Smooth muscle cell (in vitro differentiated cells): ENCODE results near the gene CA11. TPM values are rescaled to one million over a fixed set of nuclear protein-coding genes. Genes with fewer than 3 reads are reported as not detected.
"Not testable (repeated sequence)": the region's sequence is repeated elsewhere in the genome, so short reads cannot be mapped to it uniquely, and the experiment has no call there.

Experiments
- DNase-seq: peaks from one replicate; lab custom pipeline; 2025; ENCODE audit not compliant: unreplicated experiment; lab: John Stamatoyannopoulos, UW
- H2AFZ ChIP-seq: fragments of 200-600 bp; sonication (generic); 2 replicates; pipeline ENCODE4 v1.6.0; 2016; ENCODE audit warnings: antibody characterized with exemption, low read depth, mild to moderate bottlenecking
- H3F3A ChIP-seq: fragments of 200-600 bp; sonication (generic); 2 replicates; pipeline ENCODE4 v1.6.0; 2017; ENCODE audit warnings: antibody characterized with exemption, low read depth
- H3K27ac ChIP-seq: fragments of 200-600 bp; sonication (generic); 2 replicates; pipeline ENCODE4 v1.5.1; 2016; ENCODE audit warnings: low read depth, mild to moderate bottlenecking
- H3K27me3 ChIP-seq: fragments of 200-600 bp; sonication (generic); 2 replicates; pipeline ENCODE4 v1.6.1; 2016; ENCODE audit warnings: low read depth, mild to moderate bottlenecking
- H3K36me3 ChIP-seq: fragments of 200-600 bp; sonication (generic); 2 replicates; pipeline ENCODE4 v1.5.1; 2016; ENCODE audit warnings: low read depth
- H3K4me1 ChIP-seq: fragments of 200-600 bp; sonication (generic); 2 replicates; pipeline ENCODE4 v1.5.1; 2016; ENCODE audit warnings: low read depth
- H3K4me2 ChIP-seq: fragments of 200-600 bp; sonication (generic); 2 replicates; pipeline ENCODE4 v1.6.0; 2016; ENCODE audit warnings: mild to moderate bottlenecking
- H3K4me3 ChIP-seq: fragments of 200-600 bp; sonication (generic); 2 replicates; pipeline ENCODE4 v1.5.1; 2016; ENCODE audit warnings: mild to moderate bottlenecking
- H3K79me2 ChIP-seq: fragments of 200-600 bp; sonication (generic); 2 replicates; pipeline ENCODE4 v1.6.0; 2016; ENCODE audit warnings: low read depth, mild to moderate bottlenecking
- H3K9ac ChIP-seq: fragments of 200-600 bp; sonication (generic); 2 replicates; pipeline ENCODE4 v1.6.0; 2016; ENCODE audit warnings: low read depth
- H3K9me3 ChIP-seq: fragments of 200-600 bp; sonication (generic); replicated peaks from 2 replicates; pipeline ENCODE4 v1.5.1; 2016; ENCODE audit warnings: low read depth
- H4K20me1 ChIP-seq: fragments of 200-600 bp; sonication (generic); 2 replicates; pipeline ENCODE4 v1.6.0; 2016; ENCODE audit warnings: low read depth
- WGBS: methylation state at CpG from one replicate; pipeline ENCODE4 v1.1.7; 2016; ENCODE audit warnings: low lambda C conversion rate; 5-methylcytosine and 5-hydroxymethylcytosine counted together
- polyA plus RNA-seq: library from polyadenylated mRNA; unstranded; fragments of >200 nt; fragmentation: Nextera tagmentation; extraction: Ambion mirVana; gene quantifications from 2 replicates; pipeline ENCODE4 v1.2.1, GENCODE V29; 2016
- total RNA-seq: library from RNA; depleted of rRNA; stranded (reverse); fragments of >200 nt; gene quantifications from 2 replicates; pipeline ENCODE4 v1.2.3, GENCODE V29; 2014
- TF ChIP-seq, protein P1 (sequence below): fragments of 200-600 bp; sonication (generic); IDR thresholded peaks from 2 replicates; pipeline ENCODE4 v1.5.1; 2017; ENCODE audit warnings: borderline replicate concordance, mild to moderate bottlenecking, antibody characterized with exemption; ENCODE audit not compliant: insufficient read depth, poor library complexity, severe bottlenecking

CA11 gene
- total RNA-seq (0.09 and 1.7 TPM in 2 replicates), polyA plus RNA-seq (6.9 and 9.5 TPM in 2 replicates)

DNA sequence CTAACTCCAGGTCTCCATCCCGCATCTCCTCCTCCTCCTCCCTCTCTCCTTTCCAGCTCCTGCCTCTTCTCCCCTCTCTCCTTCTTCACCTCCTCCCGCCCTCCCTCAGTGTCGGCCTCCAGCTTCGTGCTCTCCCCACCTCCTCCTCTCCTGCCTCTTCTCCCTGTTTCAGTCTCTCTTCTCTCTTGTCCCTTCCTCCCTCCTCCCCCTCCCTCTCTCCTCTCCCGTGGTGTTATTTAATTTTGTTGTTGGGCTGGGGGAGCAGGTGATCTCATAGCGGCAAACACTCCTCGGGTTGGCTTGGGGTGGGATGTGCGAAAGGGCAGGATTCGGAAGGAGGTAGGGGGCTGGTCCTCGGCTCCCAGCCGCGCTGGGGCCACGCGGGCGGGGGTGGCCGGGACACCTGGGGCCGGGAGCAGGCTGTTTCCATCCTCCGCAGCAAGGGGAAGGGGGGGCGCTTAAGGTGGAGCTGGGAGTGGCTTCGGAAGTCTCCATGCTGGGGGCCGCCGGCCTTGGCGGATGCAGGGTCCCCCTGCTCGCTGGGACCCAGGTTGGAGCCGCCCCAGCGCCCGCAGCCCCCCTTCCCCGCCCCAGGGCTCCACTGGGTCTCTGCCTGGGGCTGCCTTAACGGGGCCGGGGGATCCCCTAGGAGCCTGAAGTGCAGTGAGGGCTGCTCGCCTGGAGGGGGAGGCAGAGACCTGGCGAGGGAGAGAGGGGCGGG is at the start of gene CA11:
CA11 (minus strand) TSS at position 187 of the 721 bp plus-strand sequence. CDS start 555 bp downstream, outside the sequence.
- Histone ChIP-seq H3K27ac (no peak within 1 kb of the TSS), H3K79me2 (no peaks in the 10 kb centered on the region), H4K20me1 (no peaks in the 10 kb centered on the region), H3K4me1 (peaks cover 4% of the 10 kb centered on the region), H3K4me2 (peak within 1 kb of the TSS; percentile 97), H3K9me3 (no peaks in the 10 kb centered on the region), H3F3A (no peaks in the 10 kb centered on the region), H3K36me3 (no peaks in the 10 kb centered on the region), H3K27me3 (no peaks in the 10 kb centered on the region), H2AFZ (peak within 1 kb of the TSS; percentile 96), H3K4me3 (peak within 1 kb of the TSS; percentile 68), H3K9ac (peak within 1 kb of the TSS; percentile 55)
- DNase-seq = peak; percentile 60
- TF ChIP-seq, protein P1, sequence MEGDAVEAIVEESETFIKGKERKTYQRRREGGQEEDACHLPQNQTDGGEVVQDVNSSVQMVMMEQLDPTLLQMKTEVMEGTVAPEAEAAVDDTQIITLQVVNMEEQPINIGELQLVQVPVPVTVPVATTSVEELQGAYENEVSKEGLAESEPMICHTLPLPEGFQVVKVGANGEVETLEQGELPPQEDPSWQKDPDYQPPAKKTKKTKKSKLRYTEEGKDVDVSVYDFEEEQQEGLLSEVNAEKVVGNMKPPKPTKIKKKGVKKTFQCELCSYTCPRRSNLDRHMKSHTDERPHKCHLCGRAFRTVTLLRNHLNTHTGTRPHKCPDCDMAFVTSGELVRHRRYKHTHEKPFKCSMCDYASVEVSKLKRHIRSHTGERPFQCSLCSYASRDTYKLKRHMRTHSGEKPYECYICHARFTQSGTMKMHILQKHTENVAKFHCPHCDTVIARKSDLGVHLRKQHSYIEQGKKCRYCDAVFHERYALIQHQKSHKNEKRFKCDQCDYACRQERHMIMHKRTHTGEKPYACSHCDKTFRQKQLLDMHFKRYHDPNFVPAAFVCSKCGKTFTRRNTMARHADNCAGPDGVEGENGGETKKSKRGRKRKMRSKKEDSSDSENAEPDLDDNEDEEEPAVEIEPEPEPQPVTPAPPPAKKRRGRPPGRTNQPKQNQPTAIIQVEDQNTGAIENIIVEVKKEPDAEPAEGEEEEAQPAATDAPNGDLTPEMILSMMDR = peak; percentile 82
- 1% methylated on average over 15 of the region's 33 CpGs for WGBS

DNA sequence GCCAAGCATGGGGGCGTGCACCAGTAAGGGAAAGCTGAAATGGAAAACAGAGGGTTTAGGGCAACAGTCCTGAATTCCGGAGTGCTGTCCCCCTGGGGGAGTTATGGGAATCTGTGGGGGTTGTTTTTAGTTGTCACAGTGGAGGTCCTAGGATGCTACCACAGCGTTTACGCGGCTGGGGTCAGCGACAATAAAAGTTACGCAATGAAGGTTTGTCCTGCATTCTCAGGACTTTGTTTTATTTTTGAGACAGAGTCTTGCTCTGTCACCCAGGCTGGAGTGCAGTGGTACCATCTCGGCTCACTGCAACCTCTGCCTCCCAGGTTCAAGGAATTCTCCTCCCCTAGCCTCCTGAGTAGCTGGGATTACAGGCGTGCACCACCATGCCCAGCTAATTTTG is 47.6 kb upstream of the CA11 start:
- H3K27ac ChIP-seq, H3K9ac ChIP-seq, H3F3A ChIP-seq, H3K9me3 ChIP-seq, H4K20me1 ChIP-seq, H3K79me2 ChIP-seq, H3K4me3 ChIP-seq, H3K4me2 ChIP-seq, H3K36me3 ChIP-seq, DNase-seq, H2AFZ ChIP-seq: not testable (repeated sequence)
- WGBS = 82% methylated on average over 9 of the region's 9 CpGs
- peaks cover 22% of the 10 kb centered on the region for H3K27me3 ChIP-seq
- peaks cover 10% of the 10 kb centered on the region for H3K4me1 ChIP-seq

DNA sequence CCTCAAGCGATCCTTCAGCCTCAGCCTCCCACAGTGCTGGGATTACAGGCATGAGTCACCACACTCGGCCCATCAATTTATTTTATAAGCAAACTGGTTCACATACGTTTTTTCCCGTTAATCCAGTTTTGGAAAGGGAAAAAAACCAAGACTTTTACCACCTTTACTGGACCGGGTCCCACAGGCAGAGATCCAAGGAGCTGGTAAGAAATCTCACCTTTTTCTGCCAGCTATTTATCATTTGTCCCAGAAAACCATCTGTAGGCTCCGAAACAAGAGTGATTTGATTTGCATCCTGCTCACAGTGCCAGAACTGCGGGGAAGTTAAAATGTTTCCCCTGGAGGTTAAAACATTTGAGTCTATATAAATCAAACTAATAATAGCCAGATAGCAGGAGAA is 43.5 kb upstream of the CA11 start:
- Histone ChIP-seq H2AFZ (no peak overlapping the region), H3F3A (no peaks in the 10 kb centered on the region), H3K79me2 (no peaks in the 10 kb centered on the region), H3K36me3 (no peaks in the 10 kb centered on the region), H3K9ac (no peak overlapping the region), H3K9me3 (no peaks in the 10 kb centered on the region), H3K27ac (no peak overlapping the region), H3K4me2 (no peak overlapping the region), H3K4me3 (no peak overlapping the region), H3K27me3 (no peaks in the 10 kb centered on the region), H3K4me1 (no peaks in the 10 kb centered on the region), H4K20me1 (no peaks in the 10 kb centered on the region)
- no peak for DNase-seq
- WGBS = 83% methylated on average over 7 of the region's 7 CpGs
- TF ChIP-seq, protein P1 = no peak

DNA sequence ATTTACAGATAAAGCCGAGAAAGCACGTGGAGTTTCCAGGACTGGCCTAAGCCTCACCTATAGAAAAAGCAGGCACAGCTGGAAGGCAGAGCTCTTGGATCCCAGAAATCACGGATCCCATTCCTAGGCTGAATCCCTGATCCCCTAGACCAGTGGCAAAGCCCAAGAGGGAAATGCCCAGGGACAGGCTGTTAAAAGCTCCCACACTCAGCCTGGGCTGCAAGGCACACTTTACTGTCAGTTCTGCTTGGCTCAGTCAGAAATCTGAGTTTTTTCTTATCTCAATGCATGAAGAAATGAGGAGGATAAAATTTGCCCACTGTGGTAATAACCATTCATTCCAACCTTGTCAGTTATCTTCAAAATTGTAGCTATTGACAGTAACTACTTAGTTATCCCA is 41.8 kb upstream of the CA11 start:
- no peak overlapping the region for H3K27ac ChIP-seq
- TF ChIP-seq, protein P1 = no peak
- no peak overlapping the region for H2AFZ ChIP-seq
- H3K4me2 ChIP-seq = no peak overlapping the region
- H3K4me3 ChIP-seq = no peak overlapping the region
- H3K9ac ChIP-seq = no peak overlapping the region
- no peaks in the 10 kb centered on the region for H3K36me3 ChIP-seq
- DNase-seq = no peak
- H3K27me3 ChIP-seq = no peaks in the 10 kb centered on the region
- H3K79me2 ChIP-seq = no peaks in the 10 kb centered on the region
- no peaks in the 10 kb centered on the region for H4K20me1 ChIP-seq
- WGBS = 92% methylated on average over 3 of the region's 3 CpGs
- no peaks in the 10 kb centered on the region for H3K4me1 ChIP-seq
- no peaks in the 10 kb centered on the region for H3K9me3 ChIP-seq
- no peaks in the 10 kb centered on the region for H3F3A ChIP-seq

DNA sequence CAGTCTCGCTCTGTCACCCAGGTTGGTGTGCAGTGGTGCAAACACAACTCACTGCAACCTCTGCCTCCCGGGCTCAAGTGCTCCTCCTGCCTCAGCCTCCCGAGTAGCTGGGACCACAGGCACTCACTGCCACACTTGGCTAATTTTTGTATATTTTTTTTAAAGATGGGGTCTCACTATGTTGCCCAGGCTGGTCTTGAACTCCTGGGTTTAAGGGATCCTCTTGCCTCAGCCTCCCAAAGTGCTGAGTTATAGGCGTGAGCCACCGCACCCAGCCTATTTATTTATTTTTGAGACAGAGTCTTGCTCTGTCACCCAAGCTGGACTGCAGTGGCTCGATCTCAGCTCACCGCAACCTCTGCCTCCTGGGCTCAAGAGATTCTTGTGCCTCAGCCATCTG is 40.6 kb upstream of the CA11 start:
- not testable (repeated sequence) for H2AFZ ChIP-seq, H3K4me3 ChIP-seq, H3K4me1 ChIP-seq, H3K79me2 ChIP-seq, H3K9me3 ChIP-seq, H3K4me2 ChIP-seq, H3F3A ChIP-seq, H3K27me3 ChIP-seq, H3K36me3 ChIP-seq, H4K20me1 ChIP-seq, H3K27ac ChIP-seq, H3K9ac ChIP-seq, DNase-seq
- 96% methylated on average over 7 of the region's 7 CpGs for WGBS
